HG03135 (cell line): ENCODE data around the gene RHOBTB3.
"Not testable (repeated sequence)": the region's sequence is repeated elsewhere in the genome, so short reads cannot be mapped to it uniquely, and the experiment has no call there.

Experiments used
- ATAC-seq: cut with Tn5 transposase; IDR thresholded peaks from one replicate; pipeline ENCODE4 v1.9.1; 2021; ENCODE audit warnings: mild to moderate bottlenecking, moderate library complexity; ENCODE audit not compliant: unreplicated experiment

The RHOBTB3 gene

GRCh38 chr5:95816776-95817175, 85.6 kb downstream of the RHOBTB3 start:
- ATAC-seq: no peak

GRCh38 chr5:95817430-95817829, 86.3 kb downstream of the RHOBTB3 start:
- ATAC-seq: no peak

- no peak for ATAC-seq
Measured at GRCh38 chr5:95818181-95819147, 87.3 kb downstream of the RHOBTB3 start.

GRCh38 chr5:95821110-95822021, 90.2 kb downstream of the RHOBTB3 start:
- peak; percentile 26 for ATAC-seq

- ATAC-seq: peak; percentile 44
Measured at GRCh38 chr5:95822043-95822541, 91.0 kb downstream of the RHOBTB3 start.

- peak; percentile 39 for ATAC-seq
Measured at GRCh38 chr5:95822542-95823181, 91.5 kb downstream of the RHOBTB3 start, which contains the start of gene GLRX. GLRX (minus strand) TSS chr5:95822726; CDS start chr5:95822662, 64 bp downstream.

GRCh38 chr5:95823218-95823737, 92.1 kb downstream of the RHOBTB3 start:
- peak; percentile 5 for ATAC-seq

GRCh38 chr5:95823738-95824609, 92.8 kb downstream of the RHOBTB3 start:
- ATAC-seq: peak; percentile 33

- no peak for ATAC-seq
Measured at GRCh38 chr5:95824747-95825146, 93.6 kb downstream of the RHOBTB3 start.

- no peak for ATAC-seq
Measured at GRCh38 chr5:95825495-95825894, 94.4 kb downstream of the RHOBTB3 start.

- ATAC-seq: no peak
Measured at GRCh38 chr5:95826949-95827891, 96.1 kb downstream of the RHOBTB3 start.

GRCh38 chr5:95827892-95828246, 96.7 kb downstream of the RHOBTB3 start:
- ATAC-seq: no peak

- no peak for ATAC-seq
Measured at GRCh38 chr5:95830226-95830625, 99.1 kb downstream of the RHOBTB3 start.

GRCh38 chr5:95832664-95833063, 101.5 kb downstream of the RHOBTB3 start:
- no peak for ATAC-seq

- no peak for ATAC-seq
Measured at GRCh38 chr5:95835682-95836385, 104.7 kb downstream of the RHOBTB3 start.

GRCh38 chr5:95836544-95836943, 105.4 kb downstream of the RHOBTB3 start:
- ATAC-seq: no peak

- ATAC-seq: not testable (repeated sequence)
Measured at GRCh38 chr5:95836971-95837370, 105.8 kb downstream of the RHOBTB3 start.

GRCh38 chr5:95837492-95837891, 106.4 kb downstream of the RHOBTB3 start:
- no peak for ATAC-seq
